Stimulated activated naive CD8-positive, alpha-beta T cell treated with anti-CD3 and anti-CD28 coated beads, Interleukin-15, Interleukin-2, amounts not matched to agents 100 ng/mL and 50 ng/mL, for 24 hours (primary cell): ENCODE results near the gene MRTFB.
A peak's percentile ranks its signal among the peaks of the same experiment; 100 is the strongest.

Experiments
- H3K27ac Mint-ChIP-seq: one replicate; pipeline ENCODE4 v1.8.0; 2021; ENCODE audit warnings: mild to moderate bottlenecking, mixed read lengths
- H3K27me3 Mint-ChIP-seq: one replicate; pipeline ENCODE4 v1.8.0; 2021; ENCODE audit warnings: mixed read lengths
- H3K36me3 Mint-ChIP-seq: one replicate; pipeline ENCODE4 v1.8.0; 2021; ENCODE audit warnings: low read depth, mixed read lengths
- H3K4me1 Mint-ChIP-seq: one replicate; pipeline ENCODE4 v1.8.0; 2021; ENCODE audit warnings: low read depth, mixed read lengths
- H3K4me3 Mint-ChIP-seq: one replicate; pipeline ENCODE4 v1.8.0; 2021; ENCODE audit warnings: mild to moderate bottlenecking, mixed read lengths
- H3K9me3 Mint-ChIP-seq: one replicate; pipeline ENCODE4 v1.8.0; 2021; ENCODE audit warnings: mixed read lengths

Gene MRTFB

GRCh38 chr16:14292051-14292825 lies 221.1 kb downstream of the MRTFB start:
- Mint-ChIP-seq H3K4me3 (no peak overlapping the region), H3K27ac (no peak overlapping the region), H3K4me1 (no peaks in the 10 kb centered on the region)

GRCh38 chr16:14296663-14297062 lies 225.5 kb downstream of the MRTFB start:
- peaks cover 9% of the 10 kb centered on the region for H3K4me1 Mint-ChIP-seq
- no peak overlapping the region for H3K27ac Mint-ChIP-seq
- H3K9me3 Mint-ChIP-seq, result no peaks in the 10 kb centered on the region
- H3K4me3 Mint-ChIP-seq, result no peak overlapping the region
- no peaks in the 10 kb centered on the region for H3K36me3 Mint-ChIP-seq
- H3K27me3 Mint-ChIP-seq, result peaks cover 13% of the 10 kb centered on the region

More at GRCh38 chr16:14292051-14292825, 221.1 kb downstream of the MRTFB start:
- Mint-ChIP-seq H3K9me3 (peaks cover 10% of the 10 kb centered on the region), H3K27me3 (no peaks in the 10 kb centered on the region), H3K36me3 (peaks cover 4% of the 10 kb centered on the region)

GRCh38 chr16:14298374-14299122 lies 227.4 kb downstream of the MRTFB start:
- Mint-ChIP-seq H3K27ac (no peak overlapping the region), H3K4me1 (peaks cover 15% of the 10 kb centered on the region), H3K4me3 (no peak overlapping the region), H3K9me3 (no peaks in the 10 kb centered on the region), H3K36me3 (no peaks in the 10 kb centered on the region), H3K27me3 (peaks cover 20% of the 10 kb centered on the region)

- Mint-ChIP-seq H3K27me3 (peaks cover 28% of the 10 kb centered on the region), H3K4me1 (peaks cover 15% of the 10 kb centered on the region), H3K4me3 (peak overlapping the region; percentile 78), H3K36me3 (no peaks in the 10 kb centered on the region), H3K27ac (peak overlapping the region; percentile 45), H3K9me3 (no peaks in the 10 kb centered on the region)
These were observed 229.6 kb downstream of the MRTFB start for GRCh38 chr16:14300705-14301168.

GRCh38 chr16:14301169-14302030 lies 230.3 kb downstream of the MRTFB start:
- peaks cover 15% of the 10 kb centered on the region for H3K4me1 Mint-ChIP-seq
- no peaks in the 10 kb centered on the region for H3K36me3 Mint-ChIP-seq
- H3K9me3 Mint-ChIP-seq, result no peaks in the 10 kb centered on the region
- H3K27ac Mint-ChIP-seq, result peak overlapping the region; percentile 52
- peak overlapping the region; percentile 78 for H3K4me3 Mint-ChIP-seq
- H3K27me3 Mint-ChIP-seq, result peaks cover 28% of the 10 kb centered on the region

- Mint-ChIP-seq H3K27me3 (peaks cover 28% of the 10 kb centered on the region), H3K4me1 (peaks cover 15% of the 10 kb centered on the region), H3K27ac (no peak overlapping the region), H3K9me3 (no peaks in the 10 kb centered on the region), H3K4me3 (peak overlapping the region; percentile 66), H3K36me3 (no peaks in the 10 kb centered on the region)
These were observed 230.9 kb downstream of the MRTFB start for GRCh38 chr16:14302031-14302398.

- Mint-ChIP-seq H3K4me3 (peak overlapping the region; percentile 80), H3K9me3 (no peaks in the 10 kb centered on the region), H3K27ac (no peak overlapping the region), H3K36me3 (no peaks in the 10 kb centered on the region), H3K27me3 (peaks cover 28% of the 10 kb centered on the region), H3K4me1 (peaks cover 19% of the 10 kb centered on the region)
These were observed 231.5 kb downstream of the MRTFB start for GRCh38 chr16:14302399-14303181.

- no peak overlapping the region for H3K27ac Mint-ChIP-seq
- no peaks in the 10 kb centered on the region for H3K36me3 Mint-ChIP-seq
- H3K4me1 Mint-ChIP-seq, result peaks cover 25% of the 10 kb centered on the region
- H3K4me3 Mint-ChIP-seq, result peak overlapping the region; percentile 80
- H3K9me3 Mint-ChIP-seq, result no peaks in the 10 kb centered on the region
- peaks cover 28% of the 10 kb centered on the region for H3K27me3 Mint-ChIP-seq
These were observed 232.1 kb downstream of the MRTFB start for GRCh38 chr16:14303182-14303618.

- Mint-ChIP-seq H3K27me3 (peaks cover 28% of the 10 kb centered on the region), H3K27ac (no peak overlapping the region), H3K4me3 (peak overlapping the region; percentile 80), H3K4me1 (peaks cover 32% of the 10 kb centered on the region), H3K36me3 (no peaks in the 10 kb centered on the region), H3K9me3 (no peaks in the 10 kb centered on the region)
These were observed 232.7 kb downstream of the MRTFB start for GRCh38 chr16:14303639-14304394.

GRCh38 chr16:14304891-14305460 lies 233.9 kb downstream of the MRTFB start:
- Mint-ChIP-seq H3K27me3 (peaks cover 28% of the 10 kb centered on the region), H3K27ac (no peak overlapping the region), H3K36me3 (no peaks in the 10 kb centered on the region), H3K4me1 (peaks cover 43% of the 10 kb centered on the region), H3K9me3 (no peaks in the 10 kb centered on the region), H3K4me3 (no peak overlapping the region)

- Mint-ChIP-seq H3K27me3 (peaks cover 15% of the 10 kb centered on the region), H3K36me3 (no peaks in the 10 kb centered on the region), H3K4me3 (no peak overlapping the region), H3K9me3 (no peaks in the 10 kb centered on the region), H3K27ac (peak overlapping the region; percentile 31), H3K4me1 (peaks cover 41% of the 10 kb centered on the region)
These were observed 235.5 kb downstream of the MRTFB start for GRCh38 chr16:14306485-14307058.

GRCh38 chr16:14307059-14307526 lies 236.0 kb downstream of the MRTFB start:
- no peaks in the 10 kb centered on the region for H3K9me3 Mint-ChIP-seq
- H3K27ac Mint-ChIP-seq, result peak overlapping the region; percentile 31
- H3K4me1 Mint-ChIP-seq, result peaks cover 41% of the 10 kb centered on the region
- peaks cover 15% of the 10 kb centered on the region for H3K27me3 Mint-ChIP-seq
- no peaks in the 10 kb centered on the region for H3K36me3 Mint-ChIP-seq
- H3K4me3 Mint-ChIP-seq, result no peak overlapping the region
